A204.1 (cell line): ENCODE measurements around the gene HOXC10.

Source experiments
- FAIRE-seq: peaks from 2 replicates; lab custom pipeline; 2012; peaks lifted over from hg19 to GRCh38; lab: Jason Lieb, UNC

Gene HOXC10

DNA sequence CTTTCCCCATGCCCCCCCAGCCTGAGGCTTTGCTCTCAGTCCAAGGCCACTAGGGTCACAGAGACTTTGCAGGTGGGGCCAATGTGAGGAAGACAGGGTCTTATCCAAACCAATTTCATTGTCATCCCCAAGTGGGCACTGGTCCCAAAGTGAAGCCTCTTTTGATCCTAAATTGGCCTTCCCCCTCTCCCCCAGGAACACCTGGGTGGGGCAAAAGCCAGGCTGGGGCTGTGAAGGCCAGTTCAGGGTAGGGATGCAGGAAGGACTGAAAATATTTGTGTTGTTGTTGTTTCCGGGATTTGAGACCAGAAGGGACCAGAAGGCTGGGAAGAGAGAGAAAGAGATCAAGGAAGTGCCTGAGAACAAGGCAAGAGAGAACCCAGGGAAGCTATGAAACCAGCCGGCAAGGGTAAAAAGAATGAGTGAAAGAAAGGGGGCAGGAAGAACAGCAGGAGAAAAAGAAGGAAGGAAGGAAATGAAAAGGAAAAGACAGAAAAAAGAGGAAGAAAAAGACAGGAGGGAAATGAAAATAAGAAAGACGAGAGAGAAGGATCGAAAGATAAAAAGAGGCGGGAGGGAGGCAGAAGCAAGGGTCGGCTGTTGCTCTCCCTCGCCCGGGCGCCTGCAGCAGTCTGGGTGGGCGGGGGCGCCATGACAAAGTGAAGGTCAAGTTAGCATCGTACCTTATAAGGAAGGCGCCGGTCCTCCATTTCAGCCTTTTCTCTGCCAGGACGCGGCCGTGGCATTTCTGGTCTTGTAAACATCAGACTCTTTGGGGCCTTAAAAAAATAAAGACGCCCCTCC is 19.5 kb upstream of the HOXC10 start:
- FAIRE-seq, result no peak

GRCh38 chr12:53966085-53966384 is 18.9 kb upstream of the HOXC10 start:
- FAIRE-seq, result no peak

DNA sequence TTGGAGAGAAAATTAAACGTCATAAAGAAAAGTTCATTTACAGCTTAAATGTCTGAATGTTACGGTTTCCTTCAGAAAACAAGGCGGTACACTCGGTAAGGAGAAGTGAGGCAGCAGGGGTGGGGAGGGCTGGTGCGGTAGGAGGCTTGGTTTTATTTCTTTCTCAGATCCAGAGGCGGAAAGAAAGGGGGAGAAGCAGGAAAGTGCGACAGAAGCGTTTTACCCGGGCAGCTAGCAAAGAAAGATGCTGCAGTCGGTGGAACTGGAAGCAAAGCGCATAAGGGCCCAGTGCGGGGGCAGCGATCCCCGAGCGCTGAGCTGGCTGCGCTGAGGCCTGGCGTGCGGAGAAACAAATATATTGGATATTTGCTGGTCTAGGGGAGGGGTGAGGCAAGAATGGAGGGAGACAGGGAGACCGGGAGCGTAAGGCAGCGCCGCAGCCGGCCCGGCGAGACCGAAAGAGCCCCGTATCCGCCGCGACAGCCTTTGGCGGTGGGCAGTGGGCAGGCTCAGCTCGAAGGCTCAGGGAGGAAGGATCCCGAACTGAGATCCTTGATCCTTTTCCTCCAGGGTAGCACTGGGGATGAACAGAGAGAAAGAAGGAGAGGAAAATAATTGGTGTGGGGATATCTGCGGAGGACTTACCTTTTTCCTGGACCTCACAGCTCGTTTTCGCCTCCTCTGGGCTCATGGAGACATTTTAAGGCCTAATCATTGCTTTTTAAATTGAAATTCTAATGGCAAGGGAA is 18.4 kb upstream of the HOXC10 start:
- no peak for FAIRE-seq

DNA sequence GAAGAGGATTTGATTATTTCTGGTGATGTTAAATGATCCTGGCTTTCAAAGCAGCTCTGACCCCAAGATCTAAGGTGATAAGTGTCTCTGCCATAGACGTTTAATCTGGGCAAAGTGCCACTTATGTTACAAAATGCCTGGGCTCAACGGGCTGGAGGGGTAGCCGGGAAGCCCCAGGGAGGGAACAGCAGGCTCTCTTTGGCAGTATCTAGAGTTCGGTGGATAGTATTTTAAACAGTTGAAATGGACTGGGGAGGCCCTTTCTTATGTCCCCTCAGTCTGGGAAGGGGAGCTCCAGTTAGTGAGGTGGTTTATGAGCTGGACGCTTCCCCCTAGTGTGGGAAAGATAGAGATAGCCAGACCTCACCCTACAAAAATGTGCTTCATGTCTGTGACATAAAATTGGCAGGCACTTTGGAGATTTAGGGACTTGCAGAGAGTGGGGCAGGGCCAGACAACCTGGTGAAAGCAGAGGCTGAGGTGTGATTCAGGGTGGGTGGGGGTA is 17.5 kb upstream of the HOXC10 start:
- no peak for FAIRE-seq

DNA sequence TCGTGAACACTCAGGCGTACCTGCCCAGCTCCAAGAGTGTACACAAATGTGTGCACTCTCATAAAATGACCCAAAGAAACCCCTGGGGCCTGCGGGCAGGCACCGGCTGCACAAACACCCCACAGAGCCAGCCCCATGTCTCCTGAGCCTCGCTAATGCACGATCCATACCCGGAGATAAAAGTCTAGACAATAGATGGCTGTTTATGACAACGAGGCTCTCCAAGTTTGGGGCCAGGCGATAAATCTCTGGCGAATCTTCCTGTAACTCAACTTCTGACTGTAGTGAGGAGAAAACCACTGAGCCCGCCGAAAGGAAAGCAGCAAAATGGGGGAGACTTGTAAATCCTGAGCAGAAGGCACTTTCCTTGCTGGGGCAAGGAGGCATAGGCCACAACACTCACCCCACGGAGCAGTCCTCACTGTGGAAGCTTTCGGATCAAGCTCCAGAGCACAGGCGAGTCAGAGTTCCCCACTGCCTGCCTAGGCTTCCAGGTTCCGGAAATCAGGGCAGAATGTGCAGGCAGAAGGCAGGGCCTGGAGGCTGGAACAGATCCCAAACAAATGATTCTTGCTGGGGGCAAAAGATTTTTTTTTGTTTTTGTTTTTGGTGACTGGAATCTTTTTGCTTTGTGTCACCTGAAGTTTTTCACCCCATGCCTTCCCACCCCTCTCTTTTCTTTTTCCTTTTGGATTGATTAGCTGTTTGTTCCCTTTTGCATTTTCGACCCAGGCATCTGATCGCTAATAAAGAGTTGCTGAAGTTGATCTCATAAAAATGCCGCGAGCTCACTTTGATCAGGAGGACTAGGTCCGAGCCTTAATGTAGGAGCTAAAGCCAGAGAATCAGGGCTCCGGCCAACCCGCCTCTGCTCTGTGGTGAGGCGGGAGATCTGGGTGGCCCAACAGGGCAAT is 16.5 kb upstream of the HOXC10 start:
- FAIRE-seq, result no peak

GRCh38 chr12:53969588-53970259 is 15.2 kb upstream of the HOXC10 start:
- FAIRE-seq, result no peak

DNA sequence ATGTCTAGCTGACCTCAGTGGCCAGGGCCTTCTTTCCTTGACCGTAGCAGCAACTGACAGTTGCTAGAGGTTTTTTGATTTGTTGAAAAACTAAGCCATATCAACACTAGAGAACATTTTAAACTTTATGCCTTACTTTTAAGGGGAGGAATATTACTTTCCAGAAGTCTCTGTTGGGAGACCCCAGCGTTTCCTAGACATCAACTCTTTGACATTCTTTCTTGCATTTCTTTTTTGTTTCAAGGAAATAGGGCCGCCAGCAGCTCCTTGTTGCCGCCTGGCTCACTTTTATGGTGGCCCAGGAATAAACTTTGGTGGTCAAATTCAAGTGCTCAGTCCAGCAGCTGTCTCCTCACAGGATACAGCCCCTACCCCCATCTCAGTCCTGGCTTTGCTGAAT is 14.5 kb upstream of the HOXC10 start:
- no peak for FAIRE-seq

DNA sequence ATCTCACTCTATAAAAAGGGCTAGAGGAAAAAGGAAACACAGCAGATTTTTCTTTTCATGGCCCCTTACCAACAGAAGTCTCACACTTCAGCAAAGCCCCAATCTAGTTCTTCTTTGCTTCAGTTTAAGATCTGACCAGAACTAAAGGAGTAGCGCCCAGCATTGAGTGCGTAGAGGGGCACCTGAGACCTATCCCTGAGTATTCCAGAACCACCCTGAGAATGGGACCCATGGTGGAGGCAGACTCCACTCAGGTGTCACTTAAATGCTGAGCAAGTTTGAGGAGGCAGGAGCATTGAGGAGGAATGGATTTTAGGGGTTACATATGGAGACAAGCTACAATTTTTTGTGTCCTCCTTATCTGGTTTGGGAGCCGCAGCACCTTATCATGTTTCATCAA is 13.8 kb upstream of the HOXC10 start:
- FAIRE-seq, result no peak

- no peak for FAIRE-seq
Observed at GRCh38 chr12:53971686-53972085, 13.3 kb upstream of the HOXC10 start.

- FAIRE-seq, result no peak
Observed at GRCh38 chr12:53972152-53972702, 12.7 kb upstream of the HOXC10 start.

GRCh38 chr12:53972722-53973235 is 12.2 kb upstream of the HOXC10 start, which contains the start of gene HOXC11:
HOXC11 (plus strand) TSS chr12:53973126; CDS start chr12:53973242, 116 bp downstream.
- FAIRE-seq, result no peak

DNA sequence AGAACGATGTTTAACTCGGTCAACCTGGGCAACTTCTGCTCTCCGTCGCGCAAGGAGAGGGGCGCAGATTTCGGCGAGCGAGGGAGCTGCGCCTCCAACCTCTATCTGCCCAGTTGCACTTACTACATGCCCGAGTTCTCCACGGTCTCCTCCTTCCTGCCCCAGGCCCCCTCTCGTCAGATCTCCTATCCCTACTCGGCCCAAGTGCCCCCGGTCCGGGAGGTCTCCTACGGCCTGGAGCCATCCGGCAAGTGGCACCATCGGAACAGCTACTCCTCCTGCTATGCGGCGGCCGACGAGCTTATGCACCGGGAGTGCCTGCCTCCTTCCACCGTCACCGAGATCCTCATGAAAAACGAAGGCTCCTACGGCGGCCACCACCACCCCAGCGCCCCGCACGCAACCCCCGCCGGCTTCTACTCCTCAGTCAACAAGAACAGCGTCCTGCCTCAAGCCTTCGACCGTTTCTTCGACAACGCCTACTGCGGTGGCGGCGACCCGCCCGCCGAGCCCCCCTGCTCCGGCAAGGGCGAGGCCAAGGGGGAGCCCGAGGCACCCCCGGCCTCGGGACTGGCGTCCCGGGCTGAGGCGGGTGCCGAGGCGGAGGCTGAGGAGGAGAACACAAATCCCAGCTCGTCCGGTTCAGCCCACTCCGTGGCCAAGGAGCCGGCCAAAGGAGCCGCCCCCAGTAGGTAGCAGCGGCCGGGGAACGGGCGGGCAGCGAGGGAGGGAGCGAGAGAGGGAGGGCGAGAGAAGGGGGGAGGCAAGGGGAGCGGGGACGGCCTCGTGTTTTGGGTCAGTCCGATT is 11.5 kb upstream of the HOXC10 start:
- FAIRE-seq, result no peak

DNA sequence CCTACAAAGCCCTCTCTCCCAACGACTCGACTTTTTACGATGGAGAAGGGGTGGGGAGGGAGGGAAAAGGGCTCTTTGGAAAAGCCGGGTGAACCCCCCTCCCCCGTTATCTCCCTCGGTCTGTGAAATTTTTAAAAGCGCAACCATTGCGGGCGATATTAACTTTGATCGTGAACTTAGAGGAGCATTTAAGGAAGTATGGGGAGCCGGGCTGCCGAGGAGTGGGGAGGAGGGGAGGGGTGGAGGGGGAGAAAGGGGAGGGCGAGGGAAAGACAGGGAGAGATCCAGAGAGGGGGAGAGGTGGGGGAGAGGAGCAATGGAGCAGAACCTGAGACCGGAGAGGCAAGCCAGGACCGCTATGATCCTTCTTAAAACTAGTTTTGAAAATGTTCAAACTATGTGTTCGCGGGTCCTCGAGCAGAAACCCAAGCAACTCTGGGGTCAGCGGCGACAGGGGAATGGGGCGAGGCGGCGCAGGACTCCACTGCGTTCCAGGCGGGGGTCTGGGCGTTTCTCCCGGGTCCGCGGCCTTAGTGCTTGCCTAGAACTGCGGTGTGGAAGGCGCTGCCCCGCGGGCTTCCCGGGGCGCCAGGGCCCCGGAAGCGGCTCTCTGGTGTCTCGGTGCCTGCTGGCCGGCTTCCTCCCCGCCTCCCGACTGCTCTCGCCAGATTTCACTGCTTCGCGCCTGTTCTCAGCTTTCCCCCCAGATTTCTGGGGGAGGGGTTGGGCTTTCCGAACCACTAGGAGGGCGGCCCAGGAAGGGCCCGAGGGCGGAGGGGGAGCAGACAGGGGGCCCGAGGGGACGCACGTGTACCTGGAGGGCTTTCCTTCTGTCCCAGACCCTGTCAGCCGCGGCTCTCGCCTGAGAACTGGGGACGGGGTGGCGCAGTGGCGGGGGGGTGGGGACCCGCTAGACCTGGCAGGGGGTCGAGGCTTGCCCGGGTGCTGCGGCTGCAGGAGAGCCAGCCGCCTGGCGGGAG is 10.6 kb upstream of the HOXC10 start, which contains the start of gene HOTAIR:
Gene HOTAIR, minus strand, starts transcription at position 871 of the 980 bp plus-strand sequence.
- FAIRE-seq, result no peak

- FAIRE-seq, result no peak
Observed at GRCh38 chr12:53975064-53975471, 9.9 kb upstream of the HOXC10 start.

- FAIRE-seq, result no peak
Observed at GRCh38 chr12:53975479-53976152, 9.3 kb upstream of the HOXC10 start.

DNA sequence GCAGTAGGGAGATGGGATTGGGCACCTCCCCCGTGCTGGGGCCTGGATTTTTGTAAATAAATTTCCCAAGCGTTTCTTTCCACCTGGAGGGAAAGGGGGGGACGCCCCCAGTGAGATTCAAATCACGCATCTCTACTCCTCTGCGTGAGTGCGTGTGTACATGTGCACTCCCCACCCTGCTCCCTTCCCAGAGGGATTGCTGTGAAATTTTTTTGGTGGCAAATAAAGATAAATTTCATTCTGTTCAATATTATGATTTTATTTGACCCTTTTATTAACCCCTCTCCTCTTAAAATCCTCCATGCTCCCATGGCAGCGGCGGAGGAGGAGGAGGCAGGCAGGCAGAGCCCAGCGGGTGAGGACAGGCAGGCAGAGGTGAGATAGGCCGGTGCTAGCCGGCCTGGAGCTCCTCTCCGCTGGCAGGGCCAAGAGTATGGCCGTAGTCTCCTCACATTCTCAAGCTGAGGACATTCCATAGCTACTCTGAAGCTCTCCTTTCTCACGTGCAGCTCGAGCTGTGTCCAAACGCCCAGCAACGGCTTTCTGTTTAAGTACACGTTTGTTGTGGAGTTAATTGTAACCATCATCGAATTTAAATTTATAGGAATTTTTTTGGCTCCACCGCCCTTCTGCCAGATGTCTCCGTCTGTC is 8.6 kb upstream of the HOXC10 start:
- no peak for FAIRE-seq

DNA sequence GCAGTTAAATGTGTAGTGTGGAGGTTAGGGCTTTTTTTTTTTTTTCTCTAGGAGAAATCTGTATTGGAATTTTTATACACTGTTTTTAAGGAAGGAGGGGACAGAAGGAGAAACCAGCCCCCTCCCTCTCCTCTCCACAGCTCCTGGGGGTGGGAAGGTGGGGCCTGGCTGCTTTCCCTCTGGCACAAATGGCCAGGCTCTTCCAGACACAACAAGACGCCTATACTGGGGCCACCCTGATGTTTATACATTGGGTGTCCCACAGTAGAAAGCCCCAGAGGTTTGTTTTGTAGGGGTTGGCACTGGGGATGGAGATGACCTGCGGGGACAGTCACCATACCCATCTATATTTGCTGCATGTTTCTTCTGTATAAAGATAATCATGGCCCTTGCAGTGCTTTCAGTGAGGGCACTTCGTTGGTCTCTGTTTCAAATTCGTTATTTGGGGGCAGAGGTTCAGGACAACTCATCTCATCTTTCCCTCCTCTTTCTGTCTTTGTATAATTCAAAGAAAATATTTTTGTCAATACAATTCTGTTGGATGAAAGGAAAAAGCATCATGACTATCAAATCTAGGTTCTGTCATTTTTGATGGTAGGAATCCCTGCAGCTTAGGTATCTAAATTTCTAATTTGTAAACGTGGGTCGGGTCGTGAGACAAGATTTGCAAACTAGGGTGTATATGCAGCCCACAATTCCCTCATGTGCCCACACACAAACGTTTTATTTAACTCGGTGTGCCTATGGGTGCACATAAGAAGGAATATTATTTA is 7.9 kb upstream of the HOXC10 start:
- no peak for FAIRE-seq
